Measurements from ENCODE around the gene RAET1G.

DNA sequence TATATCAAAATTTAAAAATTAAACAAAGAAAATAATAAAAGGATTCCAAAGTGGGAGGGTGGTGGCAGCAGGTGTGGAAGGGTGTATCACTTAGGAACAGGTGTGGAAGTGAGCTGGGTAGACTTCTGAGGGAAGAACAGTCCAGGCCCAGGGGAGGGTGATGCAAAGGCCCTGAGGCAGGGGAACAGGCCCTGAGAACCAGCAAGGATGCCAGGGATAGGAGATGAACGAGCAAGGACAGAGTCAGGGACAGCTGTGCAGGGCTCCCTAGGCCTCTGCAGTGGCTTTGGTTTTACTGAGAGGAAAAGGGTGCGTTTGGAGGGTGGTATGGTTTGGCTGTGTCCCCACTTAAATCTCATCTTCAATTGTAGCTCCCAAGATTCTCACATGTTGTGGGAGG lies 15.6 kb downstream of the RAET1G start:
- TF ChIP-seq, protein P1, sequence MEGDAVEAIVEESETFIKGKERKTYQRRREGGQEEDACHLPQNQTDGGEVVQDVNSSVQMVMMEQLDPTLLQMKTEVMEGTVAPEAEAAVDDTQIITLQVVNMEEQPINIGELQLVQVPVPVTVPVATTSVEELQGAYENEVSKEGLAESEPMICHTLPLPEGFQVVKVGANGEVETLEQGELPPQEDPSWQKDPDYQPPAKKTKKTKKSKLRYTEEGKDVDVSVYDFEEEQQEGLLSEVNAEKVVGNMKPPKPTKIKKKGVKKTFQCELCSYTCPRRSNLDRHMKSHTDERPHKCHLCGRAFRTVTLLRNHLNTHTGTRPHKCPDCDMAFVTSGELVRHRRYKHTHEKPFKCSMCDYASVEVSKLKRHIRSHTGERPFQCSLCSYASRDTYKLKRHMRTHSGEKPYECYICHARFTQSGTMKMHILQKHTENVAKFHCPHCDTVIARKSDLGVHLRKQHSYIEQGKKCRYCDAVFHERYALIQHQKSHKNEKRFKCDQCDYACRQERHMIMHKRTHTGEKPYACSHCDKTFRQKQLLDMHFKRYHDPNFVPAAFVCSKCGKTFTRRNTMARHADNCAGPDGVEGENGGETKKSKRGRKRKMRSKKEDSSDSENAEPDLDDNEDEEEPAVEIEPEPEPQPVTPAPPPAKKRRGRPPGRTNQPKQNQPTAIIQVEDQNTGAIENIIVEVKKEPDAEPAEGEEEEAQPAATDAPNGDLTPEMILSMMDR (IDR thresholded peaks at IDR 0.05; ENCODE audit: low read depth, low read length) = no peak
- TF ChIP-seq EZH2phosphoT487 (IDR thresholded peaks at IDR 0.05; ENCODE audit: low read depth) = no peak

Measured in OCI-LY3 (cell line).